Measurements from ENCODE around the gene RNGTT. TPM values are rescaled to one million over a fixed set of nuclear protein-coding genes. Genes with fewer than 3 reads are reported as not detected.

RNGTT gene
- total and polyA plus RNA-seq, 7 donors, result 3.0 to 14.7 (median 10.0) TPM

GRCh38 chr6:88565409-88565811 lies 398.0 kb downstream of the RNGTT start:
- peaks cover 0 to 2% (median 0%) of the 10 kb centered on the region in 4 donors for H3K9me3 ChIP-seq
- no peaks in the 10 kb centered on the region for H3K27me3 ChIP-seq
- TF ChIP-seq EP300 (IDR thresholded peaks at IDR 0.05) (no peak), POLR2A (IDR thresholded peaks at IDR 0.05) (no peak), POLR2AphosphoS5 (IDR thresholded peaks at IDR 0.05) (no peak), CTCF (IDR thresholded peaks at IDR 0.05) (no peak)
- no peak overlapping the region for H3K27ac ChIP-seq
- H3K4me3 ChIP-seq, result no peak overlapping the region
- WGBS, 2 donors, result 87 to 91% methylated on average over 7 of the region's 7 CpGs
- DNase-seq, result no peak
- no peaks in the 10 kb centered on the region for H3K36me3 ChIP-seq
- intact Hi-C loops (cut with DNase I), result no loop called here
- peaks cover 0 to 26% (median 15%) of the 10 kb centered on the region in 4 donors for H3K4me1 ChIP-seq

GRCh38 chr6:88563277-88563625 lies 400.2 kb downstream of the RNGTT start:
- 94 to 95% methylated on average over 8 of the region's 8 CpGs for WGBS, 2 donors
- intact Hi-C loops (cut with DNase I), result no loop called here
- Histone ChIP-seq H3K36me3 (no peaks in the 10 kb centered on the region), H3K9me3 (no peaks in the 10 kb centered on the region), H3K27me3 (no peaks in the 10 kb centered on the region), H3K27ac (no peak overlapping the region), H3K4me1 (peaks cover 0 to 26% (median 15%) of the 10 kb centered on the region in 4 donors), H3K4me3 (no peak overlapping the region)
- TF ChIP-seq EP300 (IDR thresholded peaks at IDR 0.05) (no peak), POLR2A (IDR thresholded peaks at IDR 0.05) (no peak), CTCF (IDR thresholded peaks at IDR 0.05) (no peak), POLR2AphosphoS5 (IDR thresholded peaks at IDR 0.05) (no peak)
- DNase-seq, result no peak

- no peaks in the 10 kb centered on the region for H3K9me3 ChIP-seq
- no peak overlapping the region for H3K4me3 ChIP-seq
- peaks cover 0 to 26% (median 15%) of the 10 kb centered on the region in 4 donors for H3K4me1 ChIP-seq
- TF ChIP-seq EP300 (IDR thresholded peaks at IDR 0.05) (no peak), POLR2AphosphoS5 (IDR thresholded peaks at IDR 0.05) (no peak), POLR2A (IDR thresholded peaks at IDR 0.05) (no peak), CTCF (IDR thresholded peaks at IDR 0.05) (no peak)
- H3K27ac ChIP-seq, result peak overlapping the region in 3 of 4 donors; percentile 47 to 58 (median 52)
- intact Hi-C loops (cut with DNase I), result no loop called here
- WGBS, 2 donors, result 90 to 92% methylated on average over 18 of the region's 18 CpGs
- H3K36me3 ChIP-seq, result no peaks in the 10 kb centered on the region
- H3K27me3 ChIP-seq, result no peaks in the 10 kb centered on the region
- no peak for DNase-seq
Observed at GRCh38 chr6:88562353-88563276, 400.8 kb downstream of the RNGTT start.

- Histone ChIP-seq H3K36me3 (no peaks in the 10 kb centered on the region), H3K27ac (peak overlapping the region; percentile 21 to 58 (median 50)), H3K4me1 (peaks cover 0 to 19% (median 15%) of the 10 kb centered on the region in 4 donors), H3K4me3 (no peak overlapping the region), H3K9me3 (no peaks in the 10 kb centered on the region), H3K27me3 (no peaks in the 10 kb centered on the region)
- WGBS, 2 donors, result 62 to 78% methylated on average over 1 of the region's 1 CpG
- DNase-seq, result no peak
- TF ChIP-seq CTCF (IDR thresholded peaks at IDR 0.05) (no peak), EP300 (IDR thresholded peaks at IDR 0.05) (no peak), POLR2A (IDR thresholded peaks at IDR 0.05) (no peak), POLR2AphosphoS5 (IDR thresholded peaks at IDR 0.05) (no peak)
- intact Hi-C loops (cut with DNase I), result no loop called here
Observed at GRCh38 chr6:88561954-88562315, 401.5 kb downstream of the RNGTT start.
